ENCODE measurements around the gene ESPNL.

Gene ESPNL

DNA sequence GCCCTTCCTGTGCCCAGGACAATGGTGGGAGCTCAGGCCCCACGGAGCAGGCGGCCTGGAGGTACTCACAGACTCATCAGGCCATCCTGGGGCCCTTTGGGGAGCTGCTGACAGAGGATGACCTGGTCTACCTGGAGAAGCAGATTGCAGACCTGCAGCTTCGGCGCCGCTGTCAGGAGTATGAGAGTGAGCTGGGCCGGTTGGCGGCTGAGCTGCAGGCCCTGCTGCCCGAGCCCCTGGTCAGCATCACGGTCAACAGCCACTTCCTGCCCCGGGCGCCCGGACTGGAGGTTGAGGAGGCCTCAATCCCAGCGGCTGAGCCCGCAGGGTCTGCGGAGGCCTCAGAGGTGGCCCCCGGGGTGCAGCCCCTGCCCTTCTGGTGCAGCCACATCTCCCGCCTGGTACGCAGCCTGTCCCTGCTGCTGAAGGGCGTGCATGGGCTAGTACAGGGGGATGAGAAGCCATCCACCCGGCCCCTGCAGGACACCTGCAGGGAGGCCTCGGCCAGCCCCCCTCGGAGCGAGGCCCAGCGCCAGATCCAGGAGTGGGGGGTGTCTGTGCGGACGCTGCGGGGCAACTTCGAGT, 30.1 kb downstream of the ESPNL start:
- no peak for DNase-seq

DNA sequence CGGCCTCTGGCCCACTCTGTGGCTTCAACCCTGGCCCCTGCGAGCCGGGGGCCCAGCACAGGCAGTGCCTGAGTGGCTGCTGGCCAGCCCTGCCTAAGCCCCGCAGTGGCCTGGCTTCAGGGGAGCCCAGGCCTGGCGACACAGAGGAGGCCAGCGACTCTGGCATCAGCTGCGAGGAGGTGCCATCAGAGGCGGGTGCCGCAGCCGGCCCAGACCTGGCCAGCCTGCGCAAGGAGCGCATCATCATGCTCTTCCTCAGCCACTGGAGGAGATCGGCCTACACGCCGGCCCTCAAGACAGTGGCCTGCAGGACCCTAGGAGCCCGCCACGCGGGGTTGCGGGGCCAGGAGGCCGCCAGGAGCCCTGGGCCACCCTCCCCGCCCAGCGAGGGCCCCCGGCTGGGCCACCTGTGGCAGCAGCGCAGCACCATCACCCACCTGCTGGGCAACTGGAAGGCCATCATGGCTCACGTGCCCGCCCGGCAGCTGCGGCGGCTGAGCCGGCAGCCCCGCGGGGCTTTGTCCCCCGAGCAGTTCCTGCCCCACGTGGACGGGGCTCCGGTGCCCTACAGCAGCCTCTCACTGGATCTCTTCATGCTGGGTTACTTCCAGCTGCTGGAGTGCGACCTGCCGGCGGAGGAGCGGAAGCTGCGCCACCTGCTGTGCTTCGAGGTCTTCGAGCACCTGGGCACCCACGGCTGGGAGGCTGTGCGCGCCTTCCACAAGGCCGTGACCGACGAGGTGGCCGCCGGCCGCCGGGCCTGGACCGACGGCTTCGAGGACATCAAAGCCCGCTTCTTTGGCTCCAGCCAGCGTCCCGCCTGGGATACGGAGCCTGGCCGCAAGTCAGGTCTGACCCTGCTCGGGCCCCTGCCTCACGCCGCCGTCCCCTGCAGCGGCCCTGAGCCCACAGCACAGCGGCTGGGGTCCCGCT, 30.8 kb downstream of the ESPNL start:
- no peak for DNase-seq

DNA sequence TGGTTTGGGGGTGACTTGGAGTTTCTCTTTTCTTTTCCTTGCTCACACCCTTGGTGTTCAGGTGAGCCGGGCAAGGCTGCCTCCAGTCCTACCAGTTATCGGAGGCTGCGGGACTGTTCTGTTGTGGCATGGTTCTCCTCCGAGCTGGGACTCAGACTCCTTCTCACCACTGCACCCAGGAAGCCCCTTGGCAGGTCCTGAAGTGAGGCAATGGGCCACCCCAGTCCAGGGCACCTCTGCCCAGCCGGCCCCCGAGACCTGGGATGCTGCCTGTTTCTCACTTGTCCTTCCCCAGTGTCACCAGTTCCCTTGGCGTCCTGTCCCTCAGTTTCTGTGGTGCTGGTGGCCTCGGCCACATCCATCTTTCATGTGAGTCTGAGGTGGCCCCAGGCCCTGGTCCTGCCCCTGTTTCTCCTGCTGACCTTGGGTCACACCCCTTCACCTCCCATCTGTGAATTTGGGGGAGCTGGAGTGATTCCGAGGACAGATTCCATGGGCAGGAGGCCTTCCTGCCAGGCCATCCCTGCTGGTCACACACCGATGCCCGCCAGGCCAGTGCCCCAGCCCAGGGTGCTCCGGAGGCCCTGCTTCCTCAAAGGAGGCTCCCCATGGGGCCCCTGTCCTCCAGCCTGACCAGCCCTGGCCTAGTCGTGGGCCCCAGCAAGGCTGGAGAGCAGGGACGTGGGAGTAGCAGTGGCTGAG, 31.8 kb downstream of the ESPNL start:
- no peak for DNase-seq

DNA sequence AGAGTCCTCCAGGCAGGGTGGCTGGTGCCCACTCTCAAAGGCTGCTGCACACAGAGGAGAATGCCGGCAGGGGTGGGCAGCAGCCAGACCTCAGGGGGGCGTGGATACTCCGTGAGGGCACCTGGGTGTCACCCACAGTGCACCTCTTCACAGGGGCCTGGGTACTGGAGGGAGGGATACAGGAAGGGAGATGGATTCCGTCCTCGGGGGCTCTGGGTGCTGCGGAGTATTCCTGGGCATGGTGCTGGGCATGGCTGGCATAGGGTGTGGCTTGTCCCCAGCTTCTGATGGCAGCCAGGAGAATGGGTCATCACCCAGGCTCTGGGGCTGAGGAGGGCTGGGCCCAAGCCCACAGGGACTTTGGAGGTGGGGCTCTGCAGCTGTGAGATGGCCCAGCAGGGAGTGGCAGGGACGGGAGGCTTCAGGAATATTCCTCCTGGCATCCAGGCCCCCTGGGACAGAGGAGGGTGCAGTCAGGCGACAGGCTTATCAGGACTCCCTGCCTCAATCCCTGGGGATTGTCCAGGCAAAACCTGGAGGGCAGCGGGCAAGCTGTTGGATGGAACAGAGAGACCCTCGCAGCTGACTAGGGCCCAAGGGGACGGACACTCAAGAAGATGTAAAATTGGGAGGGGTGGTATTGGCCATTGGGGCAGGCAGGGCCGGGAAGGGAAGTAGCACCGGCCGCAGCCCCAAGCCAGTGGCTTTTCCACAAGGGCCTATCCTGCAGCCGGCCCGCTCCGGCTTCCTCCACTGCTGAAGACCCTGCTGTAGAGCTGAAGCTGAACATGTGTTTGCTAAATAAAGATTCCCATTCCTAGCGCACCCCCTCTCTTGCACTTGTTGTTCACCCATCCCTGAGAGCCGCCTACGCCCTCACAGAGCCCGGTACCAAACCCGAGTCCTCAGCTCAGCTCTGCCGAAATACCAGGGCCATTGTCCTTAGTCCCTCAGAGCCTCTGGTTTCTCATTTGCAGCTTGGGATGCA, 32.6 kb downstream of the ESPNL start:
- DNase-seq, result no peak

DNA sequence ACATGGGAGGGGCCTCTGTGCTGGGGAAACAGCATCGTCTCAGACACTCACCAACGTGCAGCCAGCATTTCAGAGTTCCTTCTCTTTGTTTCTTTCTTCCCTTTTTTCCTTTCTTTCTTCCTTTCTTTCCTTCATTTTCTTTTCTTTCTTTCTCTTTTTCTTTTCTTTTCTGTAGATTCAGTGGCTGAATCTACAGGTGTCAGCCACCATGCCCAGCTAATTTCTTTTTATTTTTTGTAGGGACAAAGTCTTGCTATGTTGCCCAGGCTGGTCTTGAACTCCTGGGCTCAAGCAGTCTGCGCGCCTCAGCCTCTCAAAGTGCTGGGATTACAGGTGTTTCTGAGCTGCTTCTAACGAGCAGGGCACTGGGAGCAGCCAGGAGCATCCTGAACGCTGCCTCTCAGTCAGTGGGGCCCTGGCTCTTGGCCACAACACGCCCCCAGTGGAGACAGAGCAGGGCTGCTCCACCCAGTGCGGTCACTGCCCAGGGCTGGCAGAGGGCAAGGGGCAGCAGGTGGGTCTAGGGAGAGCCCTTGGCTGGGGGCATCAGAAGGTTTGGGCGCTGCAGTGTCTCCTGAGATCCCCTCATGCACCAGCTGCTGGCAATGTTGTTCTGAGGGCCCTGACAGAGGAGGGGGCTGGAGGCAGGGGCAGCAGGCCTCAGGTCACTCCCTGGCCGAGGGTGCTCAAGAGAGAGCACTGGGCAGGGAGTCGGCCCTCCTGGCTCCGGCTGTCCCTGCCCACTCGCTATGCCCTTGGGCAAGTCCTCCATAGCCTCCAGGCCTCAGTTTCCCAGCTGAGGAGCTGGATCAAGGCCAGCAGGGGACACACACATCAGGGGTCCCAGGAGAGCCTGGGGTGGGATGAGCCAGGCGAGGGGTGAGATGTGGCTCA, 33.6 kb downstream of the ESPNL start:
- no peak for DNase-seq

DNA sequence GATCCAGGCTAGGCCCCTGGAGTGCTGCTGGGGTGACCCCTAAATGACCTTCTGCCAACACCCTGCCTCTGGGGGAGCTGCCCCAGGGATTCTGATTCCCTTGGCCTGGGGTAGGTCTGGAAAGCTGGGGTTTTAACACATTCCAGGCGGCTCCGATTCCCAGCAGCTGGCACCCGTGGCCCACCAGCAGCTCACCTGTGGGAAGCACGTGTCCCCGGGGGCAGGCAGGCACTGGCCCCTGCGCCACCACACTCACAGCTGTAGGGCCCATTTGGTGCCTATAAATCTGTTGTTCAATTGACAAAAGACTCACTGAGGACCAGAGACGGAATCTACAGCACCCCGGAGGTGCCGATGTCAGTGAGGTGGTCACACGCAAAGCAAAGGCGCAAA, 34.2 kb downstream of the ESPNL start:
- no peak for DNase-seq

DNA sequence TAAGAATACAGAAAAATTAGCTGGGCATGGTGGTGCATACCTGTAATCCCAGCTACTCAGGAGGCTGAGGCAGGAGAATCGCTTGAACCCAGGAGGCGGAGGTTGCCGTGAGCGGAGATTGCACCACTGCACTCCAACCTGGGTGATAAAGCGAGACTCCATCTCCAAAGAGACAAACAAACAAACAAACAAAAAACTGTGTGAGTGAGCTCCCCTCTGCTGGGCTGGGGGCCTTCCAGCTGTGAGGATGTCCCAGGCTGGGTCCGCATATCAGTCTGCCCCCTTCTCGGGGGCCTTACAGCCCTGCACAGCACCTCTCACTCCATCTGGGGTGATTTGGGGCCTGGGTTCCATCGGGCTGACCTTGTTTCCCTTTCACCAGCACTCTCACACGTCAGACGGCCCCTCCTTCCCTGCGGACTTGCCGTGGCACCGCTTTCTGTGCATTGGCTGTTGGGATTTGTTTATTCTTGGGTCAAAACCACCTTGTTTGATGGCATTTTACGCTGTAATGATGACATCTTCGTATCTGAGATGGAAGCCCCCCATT, 35.5 kb downstream of the ESPNL start:
- no peak for DNase-seq

DNA sequence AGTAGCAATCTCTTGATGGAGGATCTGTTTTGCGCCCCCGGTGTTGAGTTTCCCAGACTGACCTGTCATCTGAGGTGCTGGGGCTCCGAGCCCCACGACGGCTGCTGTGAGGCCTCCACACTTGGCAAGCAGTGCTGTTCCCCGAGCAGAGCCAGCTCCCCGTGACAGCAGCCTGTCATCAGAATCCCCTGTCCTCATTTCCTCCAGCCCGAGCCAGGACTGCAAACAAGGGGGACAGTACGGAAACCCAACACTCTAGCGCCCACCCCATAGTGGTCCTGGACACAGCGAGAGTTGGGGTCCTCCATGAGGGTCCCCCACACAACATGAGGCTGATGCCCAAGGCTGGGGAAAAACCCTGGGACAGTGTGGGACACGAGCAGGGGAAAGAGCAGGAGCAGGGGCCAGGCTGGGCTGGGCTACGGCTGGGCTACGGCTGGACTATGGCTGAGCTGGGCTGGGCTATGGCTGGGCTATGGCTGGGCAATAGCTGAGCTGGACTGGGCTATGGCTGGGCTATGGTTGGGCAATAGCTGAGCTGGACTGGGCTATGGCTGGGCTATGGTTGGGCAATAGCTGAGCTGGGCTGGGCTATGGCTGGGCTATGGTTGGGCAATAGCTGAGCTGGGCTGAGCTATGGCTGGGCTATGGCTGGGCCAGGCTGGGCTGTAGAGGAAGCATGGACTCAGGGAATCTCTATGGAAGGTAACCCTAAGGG, 36.8 kb downstream of the ESPNL start:
- DNase-seq, result no peak

DNA sequence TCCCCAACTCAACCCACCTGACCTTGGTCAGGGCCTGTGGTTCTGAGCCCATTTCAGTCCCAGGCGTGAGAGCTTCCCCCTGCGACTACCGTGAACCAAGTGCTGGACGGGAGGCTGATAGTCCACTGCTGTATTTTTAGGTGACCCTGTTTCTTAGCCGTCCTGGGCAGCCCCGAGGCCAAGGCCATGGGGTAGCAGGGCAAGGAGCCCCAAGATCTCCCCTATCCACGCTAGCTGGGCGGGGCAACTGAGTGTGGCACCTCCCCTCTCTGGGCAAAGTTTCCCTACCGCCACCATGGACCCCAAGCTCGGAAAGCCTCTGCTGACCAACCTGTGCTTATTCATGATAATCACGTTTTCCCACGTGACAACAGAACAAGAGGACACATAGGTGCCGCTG, 37.7 kb downstream of the ESPNL start:
- DNase-seq, result no peak

DNA sequence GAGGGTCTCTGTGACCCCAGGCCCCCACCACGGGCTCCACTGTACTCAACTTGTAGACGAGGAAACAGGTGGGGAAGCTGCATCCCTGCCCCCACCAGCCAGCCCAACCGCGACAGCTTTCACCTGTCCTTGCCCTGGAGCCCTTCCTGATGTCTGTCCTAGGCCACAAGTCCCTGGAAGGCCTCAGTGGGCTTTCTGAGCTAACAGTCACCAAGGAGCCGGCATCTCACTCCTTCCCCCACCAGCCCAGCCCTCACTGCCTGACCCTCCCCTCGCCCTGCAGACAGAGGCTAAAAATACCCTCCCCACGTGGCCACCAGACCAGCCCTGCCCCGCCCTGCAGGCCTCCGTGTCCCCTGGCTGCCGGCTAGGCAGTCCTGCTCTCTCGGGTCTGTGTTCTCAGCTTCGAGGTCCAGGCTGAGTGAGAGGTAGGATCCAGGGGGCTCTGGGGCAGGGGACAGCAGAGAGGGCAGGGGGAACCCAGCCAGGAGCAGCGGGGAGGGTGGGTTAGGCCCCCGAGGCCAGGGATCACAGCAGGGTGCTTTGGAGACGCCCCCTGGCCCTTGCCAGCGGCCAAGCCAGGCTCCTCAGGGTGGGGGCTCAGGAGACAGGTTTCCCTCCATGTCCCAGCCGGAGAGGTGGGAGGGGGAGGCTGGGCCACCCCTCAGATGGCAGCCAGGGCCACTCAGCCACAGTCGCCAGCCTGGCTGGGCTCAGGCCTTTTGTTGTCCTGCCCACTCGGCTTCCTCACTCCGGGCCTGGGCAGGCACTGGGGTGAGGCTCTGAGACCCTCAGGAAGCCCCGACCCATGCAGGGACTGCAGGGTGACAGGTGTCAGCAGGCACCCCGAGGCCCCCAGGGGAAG, 38.4 kb downstream of the ESPNL start, which contains the start of gene KLHL30:
Gene KLHL30, plus strand, starts transcription at position 338 of the 865 bp plus-strand sequence. CDS start 2,087 bp downstream, outside the sequence.
- DNase-seq, result no peak

DNA sequence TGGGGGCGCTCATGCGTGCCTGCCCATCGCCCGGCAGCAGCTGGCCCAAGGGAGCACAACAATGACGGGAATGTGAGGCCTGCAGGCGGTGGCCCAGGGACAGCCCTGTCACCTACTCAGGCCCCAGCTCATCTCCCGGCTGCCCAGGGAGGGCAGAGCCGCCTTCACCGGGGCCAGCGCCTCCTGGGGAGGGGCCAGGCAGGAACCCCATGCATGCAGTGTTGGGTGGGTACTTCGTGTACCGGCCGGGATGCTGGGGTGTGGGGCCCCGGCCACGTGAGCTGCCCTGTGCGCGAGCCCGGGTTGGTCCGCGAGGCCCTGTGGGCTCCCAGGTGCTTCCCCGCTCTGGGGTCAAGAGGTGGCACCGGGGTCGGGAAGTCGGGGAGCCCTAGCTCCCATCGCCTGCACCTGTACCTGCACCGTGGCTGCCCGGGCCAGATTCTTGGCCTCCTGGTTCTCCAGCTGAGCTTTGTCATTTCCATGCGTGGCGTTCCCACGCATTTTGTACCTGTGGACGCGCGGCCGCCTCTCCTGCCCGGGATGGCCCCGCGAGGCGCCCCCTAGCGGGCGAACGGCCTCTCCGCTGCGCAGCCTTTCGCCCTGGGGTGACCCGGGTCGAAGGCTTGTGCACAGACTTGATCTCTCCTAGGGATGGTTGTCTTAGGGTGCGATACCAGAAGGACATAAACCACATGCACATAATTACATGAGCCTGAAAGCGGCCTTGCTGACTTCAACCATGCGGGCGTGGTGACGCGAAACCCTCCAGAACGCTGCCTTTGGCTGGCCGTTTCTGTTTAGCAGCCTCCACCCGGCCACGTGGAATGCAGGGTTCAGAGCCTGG, 39.3 kb downstream of the ESPNL start:
- DNase-seq, result no peak

DNA sequence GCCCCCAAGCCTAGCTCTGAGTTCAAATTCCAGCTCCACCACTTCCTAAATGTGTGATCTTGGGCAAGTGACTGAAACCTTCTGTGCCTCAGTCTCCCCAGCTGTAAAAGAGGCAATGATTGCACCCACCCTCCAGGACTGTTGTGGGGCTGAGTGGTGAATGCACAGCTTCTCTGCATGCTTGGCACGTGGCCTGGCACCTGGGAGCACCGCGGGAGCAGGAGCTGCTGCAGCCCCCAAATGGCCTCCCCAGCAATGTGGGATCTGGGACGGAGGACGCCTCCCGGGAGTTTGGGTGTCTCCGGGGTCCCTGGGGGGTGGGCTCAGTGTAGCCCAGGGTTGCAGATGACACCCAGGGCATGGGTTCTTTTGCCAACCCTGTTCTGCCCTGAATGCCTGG, 39.9 kb downstream of the ESPNL start:
- no peak for DNase-seq

DNA sequence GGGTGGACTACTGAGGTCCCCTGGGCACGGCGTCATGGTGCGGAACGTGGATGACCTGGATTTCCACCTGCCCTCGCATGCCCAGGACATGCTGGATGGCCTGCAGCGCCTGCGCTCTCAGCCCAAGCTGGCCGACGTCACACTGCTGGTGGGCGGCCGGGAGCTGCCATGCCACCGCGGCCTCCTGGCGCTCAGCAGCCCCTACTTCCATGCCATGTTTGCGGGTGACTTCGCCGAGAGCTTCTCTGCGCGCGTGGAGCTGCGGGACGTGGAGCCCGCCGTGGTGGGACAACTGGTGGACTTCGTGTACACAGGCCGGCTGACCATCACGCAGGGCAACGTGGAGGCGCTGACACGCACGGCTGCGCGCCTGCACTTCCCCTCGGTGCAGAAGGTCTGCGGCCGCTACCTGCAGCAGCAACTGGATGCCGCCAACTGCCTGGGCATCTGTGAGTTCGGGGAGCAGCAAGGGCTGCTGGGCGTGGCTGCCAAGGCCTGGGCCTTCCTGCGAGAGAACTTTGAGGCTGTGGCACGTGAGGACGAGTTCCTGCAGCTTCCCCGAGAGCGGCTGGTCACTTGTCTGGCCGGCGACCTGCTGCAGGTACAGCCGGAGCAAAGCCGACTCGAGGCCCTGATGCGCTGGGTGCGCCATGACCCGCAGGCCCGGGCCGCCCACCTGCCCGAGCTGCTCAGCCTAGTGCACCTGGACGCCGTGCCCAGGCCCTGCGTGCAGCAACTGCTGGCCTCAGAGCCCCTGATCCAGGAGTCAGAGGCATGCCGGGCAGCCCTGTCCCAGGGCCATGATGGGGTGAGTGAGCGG, 40.8 kb downstream of the ESPNL start:
- DNase-seq, result no peak

DNA sequence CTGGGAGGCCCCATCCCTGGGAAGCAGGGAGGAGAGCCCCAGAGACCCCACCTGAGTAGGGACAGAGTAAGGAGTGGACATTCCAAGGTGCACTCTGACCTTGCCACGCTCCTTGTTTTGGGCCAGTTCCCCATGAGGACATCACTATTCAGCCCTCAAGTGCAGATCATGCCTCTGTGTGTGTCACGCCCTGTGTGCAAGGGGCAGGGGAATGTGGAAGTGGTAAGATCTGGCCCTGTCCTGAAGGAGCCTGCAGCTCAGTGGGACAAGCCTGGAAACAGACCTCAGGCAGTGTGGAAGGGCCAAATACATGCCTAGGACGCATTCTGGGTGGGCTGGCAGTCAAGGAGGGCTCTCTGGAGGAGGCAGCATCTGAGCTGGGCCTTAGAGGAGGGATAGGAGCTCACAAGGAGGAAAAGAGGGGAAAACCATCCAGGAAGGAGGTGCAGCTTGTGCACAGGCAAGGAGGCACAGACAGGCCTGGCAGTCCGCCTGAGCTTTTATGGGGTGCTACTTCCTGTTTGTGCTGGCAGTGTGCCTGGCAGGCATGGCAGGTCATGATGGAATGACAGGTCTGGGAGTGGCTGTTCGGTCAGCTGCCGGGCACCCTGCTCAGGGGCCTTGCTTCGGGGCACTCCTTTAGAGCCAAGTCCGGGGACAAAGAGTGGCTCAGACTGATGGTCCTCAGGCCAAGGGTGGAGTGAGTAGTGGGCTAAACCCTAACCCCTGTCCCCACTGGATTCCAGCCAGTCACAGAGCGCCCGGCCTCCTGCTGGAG, 41.6 kb downstream of the ESPNL start:
- DNase-seq, result no peak

DNA sequence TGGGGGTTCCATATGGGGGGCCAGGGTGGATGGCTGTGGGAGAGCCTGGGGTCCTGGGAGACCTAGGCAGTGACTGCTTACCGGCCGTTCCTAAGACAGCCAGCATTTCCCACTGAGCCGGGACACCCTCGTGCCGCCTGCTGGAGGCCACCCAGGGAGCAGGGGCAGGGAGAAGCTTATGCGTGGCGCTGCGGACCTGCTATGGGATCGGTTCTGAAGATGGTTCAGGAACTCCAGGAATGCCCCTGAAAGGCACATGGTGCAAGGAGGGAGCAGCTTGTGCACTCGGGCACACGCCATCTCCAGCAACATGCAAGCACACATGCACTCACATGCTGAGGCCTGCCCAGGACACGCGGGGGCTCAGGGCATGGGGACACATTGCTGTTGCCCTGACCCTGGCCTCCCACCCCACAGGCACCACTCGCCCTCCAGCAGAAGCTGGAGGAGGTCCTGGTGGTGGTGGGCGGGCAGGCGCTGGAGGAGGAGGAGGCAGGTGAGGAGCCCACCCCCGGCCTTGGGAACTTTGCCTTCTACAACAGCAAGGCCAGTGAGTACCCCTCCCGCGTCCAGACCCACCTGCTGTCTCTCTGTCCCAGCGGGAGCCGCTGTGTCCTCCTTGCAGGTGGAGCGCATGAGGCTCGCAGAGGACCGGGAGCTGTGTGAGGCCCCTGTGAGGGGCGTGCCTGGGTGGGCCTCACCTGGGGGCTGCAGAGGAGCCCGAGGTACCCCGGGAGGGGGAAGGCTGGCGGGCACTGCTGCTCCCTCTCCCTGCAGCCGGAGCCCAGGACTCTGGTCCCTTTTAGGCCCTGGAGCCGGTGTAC, 42.5 kb downstream of the ESPNL start:
- no peak for DNase-seq
